Measurements from ENCODE around the gene ZBTB8B.
A peak's percentile ranks its signal among the peaks of the same experiment; 100 is the strongest.
"Not testable (repeated sequence)": the region's sequence is repeated elsewhere in the genome, so short reads cannot be mapped to it uniquely, and the experiment has no call there.

ZBTB8B gene

DNA sequence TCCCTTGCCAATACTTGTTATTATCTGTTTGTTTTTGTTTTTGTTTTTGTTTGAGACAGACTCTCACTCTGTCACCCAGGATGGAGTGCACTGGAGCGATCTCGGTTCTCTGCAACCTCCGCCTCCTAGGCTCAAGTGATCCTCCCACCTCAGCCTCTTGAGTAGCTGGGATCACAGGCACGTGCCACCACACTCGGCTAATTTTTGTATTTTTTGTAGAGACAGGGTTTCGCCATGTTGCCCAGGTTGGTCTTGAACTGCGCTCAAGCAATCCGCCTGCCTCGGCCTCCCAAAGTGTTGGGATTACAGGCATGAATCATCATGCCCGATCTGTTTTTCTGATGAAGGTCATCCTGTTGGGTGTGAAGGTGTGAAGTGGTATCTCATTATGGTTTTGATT, 23.4 kb upstream of the ZBTB8B start:
- H3K36me3 ChIP-seq (replicated peaks in 1 of 2; ENCODE audit: control insufficient read depth in 2 of 2, insufficient read depth in 2 of 2, low read length in 2 of 2); H2BK5ac ChIP-seq (ENCODE audit: low read length); H2BK120ac ChIP-seq (ENCODE audit: low read depth, low read length); H4K8ac ChIP-seq (ENCODE audit: low read depth, low read length); H2BK15ac ChIP-seq (ENCODE audit: low read length); H3K14ac ChIP-seq (ENCODE audit: low read length); H3K4me3 ChIP-seq (ENCODE audit: low read length in 2 of 2); H4K91ac ChIP-seq (ENCODE audit: low read depth, low read length, poor library complexity); H3K27me3 ChIP-seq (ENCODE audit: control insufficient read depth in 3 of 3, insufficient read depth in 3 of 3, low read depth in 1 of 3, low read length in 3 of 3); H3K4me1 ChIP-seq (ENCODE audit: control insufficient read depth in 2 of 2, insufficient read depth in 1 of 2, low read depth in 1 of 2, low read length in 2 of 2); H3K4ac ChIP-seq (ENCODE audit: low read length); H3K4me2 ChIP-seq (ENCODE audit: insufficient read depth, low read length, poor library complexity, severe bottlenecking); H2AFZ ChIP-seq (ENCODE audit: low read length); H3K23ac ChIP-seq (ENCODE audit: low read depth, low read length, poor library complexity); H3K27ac ChIP-seq (replicated peaks; ENCODE audit: low read length); H3K79me1 ChIP-seq (ENCODE audit: low read depth, low read length); H3K18ac ChIP-seq (ENCODE audit: low read length); H3K9ac ChIP-seq (ENCODE audit: low read depth, low read length, poor library complexity); H2AK5ac ChIP-seq (ENCODE audit: low read depth, low read length); DNase-seq (ENCODE audit: low spot score); H2BK12ac ChIP-seq (ENCODE audit: low read length); H3K9me3 ChIP-seq (replicated peaks in 1 of 2; ENCODE audit: control insufficient read depth in 2 of 2, insufficient read depth in 1 of 2, low read depth in 1 of 2, low read length in 2 of 2): not testable (repeated sequence)
- WGBS, 2 donors (ENCODE audit: extremely low coverage in 2 of 2, insufficient read length in 2 of 2, insufficient replicate concordance in 1 of 2), result no CpG with 5 or more reads among the region's 10 CpGs

GRCh38 chr1:32447469-32448185, 17.2 kb upstream of the ZBTB8B start:
- H2BK120ac ChIP-seq (ENCODE audit: low read depth, low read length), result no peak overlapping the region
- no peak overlapping the region for H3K14ac ChIP-seq (ENCODE audit: low read length)
- WGBS, 2 donors (ENCODE audit: extremely low coverage in 2 of 2, insufficient read length in 2 of 2, insufficient replicate concordance in 1 of 2), result no CpG with 5 or more reads among the region's 13 CpGs
- peaks cover 5 to 13% of the 10 kb centered on the region in 2 donors for H3K9me3 ChIP-seq (replicated peaks in 1 of 2; ENCODE audit: control insufficient read depth in 2 of 2, insufficient read depth in 1 of 2, low read depth in 1 of 2, low read length in 2 of 2)
- no peak overlapping the region for H3K18ac ChIP-seq (ENCODE audit: low read length)
- H2AK5ac ChIP-seq (ENCODE audit: low read depth, low read length), result no peak overlapping the region
- peaks cover 0 to 4% (median 0%) of the 10 kb centered on the region in 3 experiments for H3K27me3 ChIP-seq (ENCODE audit: control insufficient read depth in 3 of 3, insufficient read depth in 3 of 3, low read depth in 1 of 3, low read length in 3 of 3)
- peaks cover 1 to 4% of the 10 kb centered on the region in 2 donors for H3K4me1 ChIP-seq (ENCODE audit: control insufficient read depth in 2 of 2, insufficient read depth in 1 of 2, low read depth in 1 of 2, low read length in 2 of 2)
- H2BK15ac ChIP-seq (ENCODE audit: low read length), result no peak overlapping the region
- no peak overlapping the region for H2BK12ac ChIP-seq (ENCODE audit: low read length)
- peak overlapping the region in 1 of 2 donors; percentile 39 for H3K4me3 ChIP-seq (ENCODE audit: low read length in 2 of 2)
- H4K91ac ChIP-seq (ENCODE audit: low read depth, low read length, poor library complexity), result no peak overlapping the region
- H3K9ac ChIP-seq (ENCODE audit: low read depth, low read length, poor library complexity), result no peak overlapping the region
- H3K23ac ChIP-seq (ENCODE audit: low read depth, low read length, poor library complexity), result no peak overlapping the region
- peak overlapping the region; percentile 43 for H3K4me2 ChIP-seq (ENCODE audit: insufficient read depth, low read length, poor library complexity, severe bottlenecking)
- H3K36me3 ChIP-seq (replicated peaks in 1 of 2; ENCODE audit: control insufficient read depth in 2 of 2, insufficient read depth in 2 of 2, low read length in 2 of 2), result no peaks in the 10 kb centered on the region
- peak; percentile 67 for DNase-seq (ENCODE audit: low spot score)
- H2BK5ac ChIP-seq (ENCODE audit: low read length), result no peak overlapping the region
- H3K27ac ChIP-seq (replicated peaks; ENCODE audit: low read length), result peak overlapping the region; percentile 49
- H2AFZ ChIP-seq (ENCODE audit: low read length), result peak overlapping the region; percentile 89
- H3K79me1 ChIP-seq (ENCODE audit: low read depth, low read length), result no peaks in the 10 kb centered on the region
- H4K8ac ChIP-seq (ENCODE audit: low read depth, low read length), result no peak overlapping the region
- no peak overlapping the region for H3K4ac ChIP-seq (ENCODE audit: low read length)

GRCh38 chr1:32448186-32448772, 16.6 kb upstream of the ZBTB8B start:
- peak overlapping the region in 1 of 2 donors; percentile 39 for H3K4me3 ChIP-seq (ENCODE audit: low read length in 2 of 2)

GRCh38 chr1:32448773-32449456, 16.0 kb upstream of the ZBTB8B start:
- H3K18ac ChIP-seq (ENCODE audit: low read length), result no peak overlapping the region
- no CpG with 5 or more reads among the region's 12 CpGs for WGBS, 2 donors (ENCODE audit: extremely low coverage in 2 of 2, insufficient read length in 2 of 2, insufficient replicate concordance in 1 of 2)
- no peak overlapping the region for H2BK12ac ChIP-seq (ENCODE audit: low read length)
- no peak overlapping the region for H2BK120ac ChIP-seq (ENCODE audit: low read depth, low read length)
- no peak overlapping the region for H2BK5ac ChIP-seq (ENCODE audit: low read length)
- peaks cover 5 to 13% of the 10 kb centered on the region in 2 donors for H3K9me3 ChIP-seq (replicated peaks in 1 of 2; ENCODE audit: control insufficient read depth in 2 of 2, insufficient read depth in 1 of 2, low read depth in 1 of 2, low read length in 2 of 2)
- no peak overlapping the region for H3K9ac ChIP-seq (ENCODE audit: low read depth, low read length, poor library complexity)
- H2BK15ac ChIP-seq (ENCODE audit: low read length), result no peak overlapping the region
- no peak overlapping the region for H3K4me3 ChIP-seq (ENCODE audit: low read length in 2 of 2)
- peak overlapping the region; percentile 78 for H2AFZ ChIP-seq (ENCODE audit: low read length)
- no peak overlapping the region for H2AK5ac ChIP-seq (ENCODE audit: low read depth, low read length)
- H3K36me3 ChIP-seq (replicated peaks in 1 of 2; ENCODE audit: control insufficient read depth in 2 of 2, insufficient read depth in 2 of 2, low read length in 2 of 2), result no peaks in the 10 kb centered on the region
- H3K27ac ChIP-seq (replicated peaks; ENCODE audit: low read length), result no peak overlapping the region
- no peak overlapping the region for H3K14ac ChIP-seq (ENCODE audit: low read length)
- no peak for DNase-seq (ENCODE audit: low spot score)
- H4K91ac ChIP-seq (ENCODE audit: low read depth, low read length, poor library complexity), result no peak overlapping the region
- no peak overlapping the region for H3K4ac ChIP-seq (ENCODE audit: low read length)
- H3K23ac ChIP-seq (ENCODE audit: low read depth, low read length, poor library complexity), result no peak overlapping the region
- no peaks in the 10 kb centered on the region for H3K79me1 ChIP-seq (ENCODE audit: low read depth, low read length)
- no peak overlapping the region for H4K8ac ChIP-seq (ENCODE audit: low read depth, low read length)
- H3K4me1 ChIP-seq (ENCODE audit: control insufficient read depth in 2 of 2, insufficient read depth in 1 of 2, low read depth in 1 of 2, low read length in 2 of 2), result peaks cover 1 to 4% of the 10 kb centered on the region in 2 donors
- H3K4me2 ChIP-seq (ENCODE audit: insufficient read depth, low read length, poor library complexity, severe bottlenecking), result no peak overlapping the region
- no peaks in the 10 kb centered on the region for H3K27me3 ChIP-seq (ENCODE audit: control insufficient read depth in 3 of 3, insufficient read depth in 3 of 3, low read depth in 1 of 3, low read length in 3 of 3)

More at GRCh38 chr1:32448186-32448772, 16.6 kb upstream of the ZBTB8B start:
- Histone ChIP-seq H2AFZ (ENCODE audit: low read length) (peak overlapping the region; percentile 89), H3K27ac (replicated peaks; ENCODE audit: low read length) (peak overlapping the region; percentile 49), H3K4me2 (ENCODE audit: insufficient read depth, low read length, poor library complexity, severe bottlenecking) (peak overlapping the region; percentile 43), H3K9me3 (replicated peaks in 1 of 2; ENCODE audit: control insufficient read depth in 2 of 2, insufficient read depth in 1 of 2, low read depth in 1 of 2, low read length in 2 of 2) (peaks cover 5 to 13% of the 10 kb centered on the region in 2 donors)
- H2AK5ac ChIP-seq (ENCODE audit: low read depth, low read length); H3K9ac ChIP-seq (ENCODE audit: low read depth, low read length, poor library complexity); H3K79me1 ChIP-seq (ENCODE audit: low read depth, low read length); H3K23ac ChIP-seq (ENCODE audit: low read depth, low read length, poor library complexity); H3K18ac ChIP-seq (ENCODE audit: low read length); H3K36me3 ChIP-seq (replicated peaks in 1 of 2; ENCODE audit: control insufficient read depth in 2 of 2, insufficient read depth in 2 of 2, low read length in 2 of 2); H2BK120ac ChIP-seq (ENCODE audit: low read depth, low read length); H2BK12ac ChIP-seq (ENCODE audit: low read length); H3K4me1 ChIP-seq (ENCODE audit: control insufficient read depth in 2 of 2, insufficient read depth in 1 of 2, low read depth in 1 of 2, low read length in 2 of 2); H4K8ac ChIP-seq (ENCODE audit: low read depth, low read length); H2BK5ac ChIP-seq (ENCODE audit: low read length); H4K91ac ChIP-seq (ENCODE audit: low read depth, low read length, poor library complexity); H3K4ac ChIP-seq (ENCODE audit: low read length); H3K27me3 ChIP-seq (ENCODE audit: control insufficient read depth in 3 of 3, insufficient read depth in 3 of 3, low read depth in 1 of 3, low read length in 3 of 3); H3K14ac ChIP-seq (ENCODE audit: low read length); DNase-seq (ENCODE audit: low spot score); H2BK15ac ChIP-seq (ENCODE audit: low read length): not testable (repeated sequence)
- no CpG with 5 or more reads among the region's 12 CpGs for WGBS, 2 donors (ENCODE audit: extremely low coverage in 2 of 2, insufficient read length in 2 of 2, insufficient replicate concordance in 1 of 2)
